ENCODE results near the gene OR11A1.

DNA sequence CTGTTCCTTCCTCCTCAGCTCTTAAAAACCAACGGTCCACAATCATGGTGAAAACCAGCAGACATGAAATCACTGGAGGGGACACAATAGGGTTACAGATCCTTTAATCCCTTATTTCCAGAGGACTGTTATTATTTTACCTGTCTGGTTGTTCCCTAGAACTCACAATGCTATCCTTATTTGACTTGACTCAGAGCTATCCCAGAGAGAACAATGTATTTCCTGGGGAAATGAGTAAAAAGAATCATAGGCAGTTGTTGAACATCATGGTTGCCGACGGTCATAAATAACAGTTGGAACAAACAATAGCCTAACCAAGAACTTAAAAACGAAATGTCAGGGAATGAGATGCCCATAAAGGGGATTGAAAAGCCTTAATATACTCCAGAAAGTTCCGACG is 9.4 kb upstream of the OR11A1 start:
- no peak for TF ChIP-seq POLR2A (IDR thresholded peaks at IDR 0.05; ENCODE audit: low read depth, low read length)
- TF ChIP-seq JUN (IDR thresholded peaks at IDR 0.05; ENCODE audit: borderline replicate concordance, insufficient read depth, insufficient read length, low read depth), result no peak
- TF ChIP-seq, protein P1, sequence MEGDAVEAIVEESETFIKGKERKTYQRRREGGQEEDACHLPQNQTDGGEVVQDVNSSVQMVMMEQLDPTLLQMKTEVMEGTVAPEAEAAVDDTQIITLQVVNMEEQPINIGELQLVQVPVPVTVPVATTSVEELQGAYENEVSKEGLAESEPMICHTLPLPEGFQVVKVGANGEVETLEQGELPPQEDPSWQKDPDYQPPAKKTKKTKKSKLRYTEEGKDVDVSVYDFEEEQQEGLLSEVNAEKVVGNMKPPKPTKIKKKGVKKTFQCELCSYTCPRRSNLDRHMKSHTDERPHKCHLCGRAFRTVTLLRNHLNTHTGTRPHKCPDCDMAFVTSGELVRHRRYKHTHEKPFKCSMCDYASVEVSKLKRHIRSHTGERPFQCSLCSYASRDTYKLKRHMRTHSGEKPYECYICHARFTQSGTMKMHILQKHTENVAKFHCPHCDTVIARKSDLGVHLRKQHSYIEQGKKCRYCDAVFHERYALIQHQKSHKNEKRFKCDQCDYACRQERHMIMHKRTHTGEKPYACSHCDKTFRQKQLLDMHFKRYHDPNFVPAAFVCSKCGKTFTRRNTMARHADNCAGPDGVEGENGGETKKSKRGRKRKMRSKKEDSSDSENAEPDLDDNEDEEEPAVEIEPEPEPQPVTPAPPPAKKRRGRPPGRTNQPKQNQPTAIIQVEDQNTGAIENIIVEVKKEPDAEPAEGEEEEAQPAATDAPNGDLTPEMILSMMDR (IDR thresholded peaks at IDR 0.05; ENCODE audit: extremely low read depth in 1 of 2, insufficient read depth in 1 of 2, low read depth in 1 of 2, low read length in 2 of 2), result no peak
- TF ChIP-seq POLR2AphosphoS5 (IDR thresholded peaks at IDR 0.05; ENCODE audit: insufficient read depth, low read depth, low read length), result no peak

All from endothelial cell of umbilical vein (primary cell).